H9 (cell line): ENCODE results near the gene ZKSCAN7. TPM values are rescaled to one million over a fixed set of nuclear protein-coding genes. Genes with fewer than 3 reads are reported as not detected.

Experiments
- DNase-seq: peaks from one replicate; pipeline ENCODE4 v3.0.0-alpha.2; 2017
- H2AFZ ChIP-seq: one replicate; pipeline ENCODE4 v1.6.1; 2013; ENCODE audit warnings: mild to moderate bottlenecking, low read length, control low read depth, moderate library complexity
- H2AK5ac ChIP-seq: 2 replicates; pipeline ENCODE4 v1.6.1; 2013; ENCODE audit warnings: low read length, control low read depth, mixed read lengths; ENCODE audit not compliant: insufficient read length
- H2BK120ac ChIP-seq: one replicate; pipeline ENCODE4 v1.6.1; 2013; ENCODE audit warnings: low read depth, mild to moderate bottlenecking, low read length, control low read depth, inconsistent platforms; ENCODE audit not compliant: poor library complexity, severe bottlenecking
- H2BK12ac ChIP-seq: 2 replicates; pipeline ENCODE4 v1.6.1; 2013; ENCODE audit warnings: low read length, control low read depth, mixed read lengths, low read depth; ENCODE audit not compliant: insufficient read length
- H2BK15ac ChIP-seq: 2 replicates; pipeline ENCODE4 v1.6.1; 2013; ENCODE audit warnings: low read depth, low read length, control low read depth
- H2BK20ac ChIP-seq: one replicate; pipeline ENCODE4 v1.6.1; 2013; ENCODE audit warnings: low read depth, mild to moderate bottlenecking, low read length, control low read depth, inconsistent platforms; ENCODE audit not compliant: poor library complexity, severe bottlenecking
- H2BK5ac ChIP-seq: 2 replicates; pipeline ENCODE4 v1.6.1; 2013; ENCODE audit warnings: low read length, control low read depth, mixed read lengths; ENCODE audit not compliant: insufficient read length
- H3K14ac ChIP-seq: 2 replicates; pipeline ENCODE4 v1.6.1; 2013; ENCODE audit warnings: low read length, control low read depth; ENCODE audit not compliant: insufficient read depth
- H3K18ac ChIP-seq: 2 replicates; pipeline ENCODE4 v1.6.1; 2013; ENCODE audit warnings: low read depth, mild to moderate bottlenecking, mixed read lengths, low read length, control low read depth; ENCODE audit not compliant: insufficient read length
- H3K23ac ChIP-seq: 2 replicates; pipeline ENCODE4 v1.6.1; 2013; ENCODE audit warnings: low read length, control low read depth, mixed read lengths, low read depth; ENCODE audit not compliant: insufficient read length
- H3K23me2 ChIP-seq: 2 replicates; pipeline ENCODE4 v1.6.1; 2013; ENCODE audit warnings: low read depth, mild to moderate bottlenecking, mixed read lengths, low read length, control low read depth; ENCODE audit not compliant: insufficient read length, poor library complexity, severe bottlenecking
- H3K27ac ChIP-seq: 2 replicates; pipeline ENCODE4 v1.5.1; 2013; ENCODE audit warnings: low read length, control low read depth, mixed read lengths, low read depth; ENCODE audit not compliant: insufficient read length
- H3K27me3 ChIP-seq: 2 replicates; pipeline ENCODE4 v1.6.1; 2013; ENCODE audit warnings: low read length, control low read depth, inconsistent platforms; ENCODE audit not compliant: insufficient read depth
- H3K4ac ChIP-seq: 2 replicates; pipeline ENCODE4 v1.6.1; 2013; ENCODE audit warnings: low read depth, mild to moderate bottlenecking, control low read depth, inconsistent platforms, low read length, moderate library complexity
- H3K4me1 ChIP-seq: 2 replicates; pipeline ENCODE4 v1.6.1; 2013; ENCODE audit warnings: low read length, control low read depth, inconsistent platforms; ENCODE audit not compliant: insufficient read depth
- H3K4me2 ChIP-seq: 2 replicates; pipeline ENCODE4 v1.6.1; 2013; ENCODE audit warnings: low read length, control low read depth, mixed read lengths; ENCODE audit not compliant: insufficient read length, insufficient read depth
- H3K56ac ChIP-seq: 2 replicates; pipeline ENCODE4 v1.6.1; 2013; ENCODE audit warnings: low read depth, mild to moderate bottlenecking, mixed read lengths, low read length, control low read depth; ENCODE audit not compliant: insufficient read length
- H3K79me1 ChIP-seq: 2 replicates; pipeline ENCODE4 v1.6.1; 2013; ENCODE audit warnings: low read depth, mild to moderate bottlenecking, moderate library complexity, low read length, control low read depth, inconsistent platforms; ENCODE audit not compliant: insufficient read depth, poor library complexity, severe bottlenecking
- H3K79me2 ChIP-seq: 2 replicates; pipeline ENCODE4 v1.6.1; 2013; ENCODE audit warnings: low read length, control low read depth, inconsistent platforms; ENCODE audit not compliant: insufficient read depth
- H3K9ac ChIP-seq: 2 replicates; pipeline ENCODE4 v1.6.1; 2013; ENCODE audit warnings: low read length, control low read depth, mixed read lengths; ENCODE audit not compliant: insufficient read length; ENCODE audit errors: extremely low read depth
- H3K9me3 ChIP-seq: one replicate; pipeline ENCODE4 v1.6.1; 2013; ENCODE audit warnings: low read depth, low read length, inconsistent platforms; ENCODE audit not compliant: control insufficient read depth
- H3T11ph ChIP-seq: one replicate; pipeline ENCODE4 v1.6.1; 2013; ENCODE audit warnings: mild to moderate bottlenecking, low read length, control low read depth, inconsistent platforms
- H4K20me1 ChIP-seq: one replicate; pipeline ENCODE4 v1.6.1; 2013; ENCODE audit not compliant: control insufficient read depth, insufficient read length, insufficient read depth
- H4K5ac ChIP-seq: 2 replicates; pipeline ENCODE4 v1.6.1; 2013; ENCODE audit warnings: low read depth, mild to moderate bottlenecking, mixed read lengths, low read length, control low read depth; ENCODE audit not compliant: insufficient read length
- H4K8ac ChIP-seq: replicated peaks from 2 replicates; pipeline ENCODE4 v1.6.1; 2013; ENCODE audit warnings: low read length, control low read depth, mixed read lengths, low read depth; ENCODE audit not compliant: insufficient read length
- H4K91ac ChIP-seq: 2 replicates; pipeline ENCODE4 v1.6.1; 2013; ENCODE audit warnings: low read depth, mild to moderate bottlenecking, moderate library complexity, mixed read lengths, low read length, control low read depth; ENCODE audit not compliant: insufficient read length
- H3K27ac Mint-ChIP-seq, 3 experiments: 2 replicates in 2 of 3; 3 replicates in 1 of 3; pipeline ENCODE4 v1.8.0; 2020 to 2021; ENCODE audit warnings: mixed read lengths in 3 of 3, mild to moderate bottlenecking in 1 of 3, moderate library complexity in 1 of 3
- H3K27me3 Mint-ChIP-seq: 2 replicates; pipeline ENCODE4 v1.8.0; 2021; ENCODE audit warnings: low read depth, mild to moderate bottlenecking, moderate library complexity, mixed read lengths
- H3K36me3 Mint-ChIP-seq, 3 experiments: 2 replicates in 2 of 3; 3 replicates in 1 of 3; pipeline ENCODE4 v1.8.0; 2020 to 2021; ENCODE audit warnings: low read depth in 3 of 3, mixed read lengths in 3 of 3; ENCODE audit not compliant: insufficient read depth in 1 of 3
- H3K4me1 Mint-ChIP-seq, 2 experiments: 2 replicates each; pipeline ENCODE4 v1.8.0; 2020; ENCODE audit warnings: mixed read lengths in 2 of 2
- H3K4me3 Mint-ChIP-seq, 2 experiments: 2 replicates in 1 of 2; 3 replicates in 1 of 2; pipeline ENCODE4 v1.8.0; 2020 to 2021; ENCODE audit warnings: mild to moderate bottlenecking in 2 of 2, mixed read lengths in 2 of 2, moderate library complexity in 1 of 2
- H3K9me3 Mint-ChIP-seq, 2 experiments: 2 replicates in 1 of 2; 3 replicates in 1 of 2; pipeline ENCODE4 v1.8.0; 2020; ENCODE audit warnings: mild to moderate bottlenecking in 2 of 2, mixed read lengths in 2 of 2, moderate library complexity in 1 of 2
- WGBS: extraction: QIAGEN DNeasy Blood & Tissue Kit; methylation state at CpG from one replicate; pipeline ENCODE4 v1.1.7; 2013; ENCODE audit warnings: missing lambda C conversion rate, low lambda C conversion rate, mixed read lengths; ENCODE audit not compliant: insufficient read length; ENCODE audit errors: extremely low coverage; 5-methylcytosine and 5-hydroxymethylcytosine counted together
- total RNA-seq: library from RNA; stranded (reverse); gene quantifications from 2 replicates; pipeline ENCODE4 v1.2.1, GENCODE V29; 2021
- TF ChIP-seq, protein P1 (sequence below): fragments of 200-600 bp; sonication (generic); conservative IDR thresholded peaks from 3 replicates; pipeline ENCODE4 v1.8.0; 2021; ENCODE audit warnings: antibody characterized with exemption, mild to moderate bottlenecking

The ZKSCAN7 gene
- total RNA-seq, 1 experiment from 2014 or later: 8.7 TPM

DNA sequence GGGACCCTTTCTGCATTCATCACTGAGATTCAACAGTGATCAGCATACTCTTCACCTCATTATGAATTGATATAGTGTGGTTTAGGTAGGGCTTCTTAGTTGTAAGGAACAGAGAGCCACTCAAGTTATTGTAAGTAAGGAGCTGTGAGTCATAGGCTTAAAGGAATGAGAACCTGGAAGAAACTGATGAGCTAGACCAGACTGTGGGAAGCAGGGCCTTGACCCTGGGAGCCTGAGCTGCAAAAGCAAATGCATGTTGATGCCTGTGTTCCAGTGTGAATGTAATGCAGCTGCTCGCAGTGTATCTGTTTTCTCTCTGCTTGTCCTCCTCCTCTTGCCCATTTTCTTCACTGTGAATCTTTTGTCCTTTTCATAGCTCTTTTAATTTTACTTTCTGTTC, 13.6 kb downstream of the ZKSCAN7 start:
- H3K4me3 Mint-ChIP-seq: no peak overlapping the region
- H3K9me3 Mint-ChIP-seq: peaks cover 16 to 28% of the 10 kb centered on the region in 2 experiments; a peak in 4 of 5 replicates
- Histone ChIP-seq H3K4me2 (no peak overlapping the region), H3K9me3 (peaks cover 16% of the 10 kb centered on the region), H3T11ph (no peak overlapping the region), H2BK5ac (no peak overlapping the region), H3K18ac (no peak overlapping the region), H3K27me3 (no peaks in the 10 kb centered on the region), H3K79me1 (no peaks in the 10 kb centered on the region), H3K14ac (no peak overlapping the region), H3K4ac (no peak overlapping the region), H2AK5ac (no peak overlapping the region), H4K91ac (no peak overlapping the region), H3K4me1 (no peaks in the 10 kb centered on the region), H3K27ac (no peak overlapping the region), H3K9ac (no peak overlapping the region), H3K23me2 (no peaks in the 10 kb centered on the region), H3K56ac (no peak overlapping the region), H4K5ac (no peak overlapping the region), H3K79me2 (no peaks in the 10 kb centered on the region), H2BK120ac (no peak overlapping the region), H2BK12ac (no peak overlapping the region), H4K8ac (no peak overlapping the region), H3K23ac (no peak overlapping the region), H4K20me1 (no peaks in the 10 kb centered on the region), H2BK15ac (no peak overlapping the region), H2AFZ (no peak overlapping the region), H2BK20ac (no peak overlapping the region)
- no peak overlapping the region for H3K27ac Mint-ChIP-seq
- no peaks in the 10 kb centered on the region for H3K27me3 Mint-ChIP-seq
- no peak for DNase-seq
- no peaks in the 10 kb centered on the region for H3K4me1 Mint-ChIP-seq
- TF ChIP-seq, protein P1, sequence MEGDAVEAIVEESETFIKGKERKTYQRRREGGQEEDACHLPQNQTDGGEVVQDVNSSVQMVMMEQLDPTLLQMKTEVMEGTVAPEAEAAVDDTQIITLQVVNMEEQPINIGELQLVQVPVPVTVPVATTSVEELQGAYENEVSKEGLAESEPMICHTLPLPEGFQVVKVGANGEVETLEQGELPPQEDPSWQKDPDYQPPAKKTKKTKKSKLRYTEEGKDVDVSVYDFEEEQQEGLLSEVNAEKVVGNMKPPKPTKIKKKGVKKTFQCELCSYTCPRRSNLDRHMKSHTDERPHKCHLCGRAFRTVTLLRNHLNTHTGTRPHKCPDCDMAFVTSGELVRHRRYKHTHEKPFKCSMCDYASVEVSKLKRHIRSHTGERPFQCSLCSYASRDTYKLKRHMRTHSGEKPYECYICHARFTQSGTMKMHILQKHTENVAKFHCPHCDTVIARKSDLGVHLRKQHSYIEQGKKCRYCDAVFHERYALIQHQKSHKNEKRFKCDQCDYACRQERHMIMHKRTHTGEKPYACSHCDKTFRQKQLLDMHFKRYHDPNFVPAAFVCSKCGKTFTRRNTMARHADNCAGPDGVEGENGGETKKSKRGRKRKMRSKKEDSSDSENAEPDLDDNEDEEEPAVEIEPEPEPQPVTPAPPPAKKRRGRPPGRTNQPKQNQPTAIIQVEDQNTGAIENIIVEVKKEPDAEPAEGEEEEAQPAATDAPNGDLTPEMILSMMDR: no peak
- H3K36me3 Mint-ChIP-seq: peaks cover 83 to 84% (median 84%) of the 10 kb centered on the region in 3 experiments
- whole genome bisulfite sequencing: no CpG with 5 or more reads among the region's 1 CpG
